Measurements from ENCODE around the gene MAP2K5.

DNA sequence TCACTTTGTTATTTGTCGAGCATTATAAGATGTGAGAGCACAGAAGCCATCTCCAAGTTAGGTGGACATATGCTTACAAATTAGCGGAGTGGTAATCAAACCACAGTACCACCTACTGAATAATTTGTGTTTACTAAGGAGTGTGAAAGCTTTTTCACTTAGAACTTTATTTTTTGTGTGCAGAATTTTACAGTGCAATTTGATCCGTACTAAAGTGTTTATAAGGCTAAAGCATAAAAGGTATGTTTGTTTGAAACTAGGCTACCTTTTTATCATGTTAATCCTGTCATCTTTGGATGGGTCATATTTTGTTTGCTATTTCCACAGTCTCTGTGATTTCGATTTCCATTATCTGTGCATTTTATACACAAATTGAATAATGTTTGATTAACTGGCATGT is 37.5 kb downstream of the MAP2K5 start:
- no peak for TF ChIP-seq ZNF24 (IDR thresholded peaks at IDR 0.05)
- TF ChIP-seq SP1 (CRISPR knock-in tag; IDR thresholded peaks at IDR 0.05): no peak
- no peak for TF ChIP-seq EZH2 (IDR thresholded peaks at IDR 0.05; ENCODE audit: borderline replicate concordance, low read depth, low read length)
- TF ChIP-seq CEBPB (tag; IDR thresholded peaks at IDR 0.05): no peak
- no peak for TF ChIP-seq ZNF263 (CRISPR knock-in tag; IDR thresholded peaks at IDR 0.05; ENCODE audit: borderline replicate concordance)
- TF ChIP-seq, protein P1, sequence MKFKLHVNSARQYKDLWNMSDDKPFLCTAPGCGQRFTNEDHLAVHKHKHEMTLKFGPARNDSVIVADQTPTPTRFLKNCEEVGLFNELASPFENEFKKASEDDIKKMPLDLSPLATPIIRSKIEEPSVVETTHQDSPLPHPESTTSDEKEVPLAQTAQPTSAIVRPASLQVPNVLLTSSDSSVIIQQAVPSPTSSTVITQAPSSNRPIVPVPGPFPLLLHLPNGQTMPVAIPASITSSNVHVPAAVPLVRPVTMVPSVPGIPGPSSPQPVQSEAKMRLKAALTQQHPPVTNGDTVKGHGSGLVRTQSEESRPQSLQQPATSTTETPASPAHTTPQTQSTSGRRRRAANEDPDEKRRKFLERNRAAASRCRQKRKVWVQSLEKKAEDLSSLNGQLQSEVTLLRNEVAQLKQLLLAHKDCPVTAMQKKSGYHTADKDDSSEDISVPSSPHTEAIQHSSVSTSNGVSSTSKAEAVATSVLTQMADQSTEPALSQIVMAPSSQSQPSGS (CRISPR knock-in tag; IDR thresholded peaks at IDR 0.05): no peak
- no peak for TF ChIP-seq XRCC5 (IDR thresholded peaks at IDR 0.05; ENCODE audit: low read depth, low read length)
- TF ChIP-seq ZNF124 (CRISPR knock-in tag; IDR thresholded peaks at IDR 0.05): no peak
- no peak for TF ChIP-seq TBP (optimal IDR thresholded peaks at IDR 0.05; ENCODE audit: low read depth, low read length)
